Left lung (tissue), 10 donors: ENCODE measurements around the gene SLC6A18. TPM values are rescaled to one million over a fixed set of nuclear protein-coding genes. Genes with fewer than 3 reads are reported as not detected.
A peak's percentile ranks its signal among the peaks of the same experiment; 100 is the strongest.

Experiments
- ATAC-seq: fragments of 200-7000 bp; cut with Tn5 transposase; one replicate; pipeline ENCODE4 v1.9.1; 2020; ENCODE audit warnings: moderate library complexity
- DNase-seq, 4 donors: peaks; one replicate each; pipeline ENCODE4 v3.0.0-alpha.2; 2013 to 2020
- H3K27ac ChIP-seq, 2 donors: fragments of 200-600 bp; sonication (generic) in 1 of 2; one replicate each; pipeline versions ENCODE4 v1.5.0 to v1.8.0; 2020 to 2021
- H3K27me3 ChIP-seq, 2 donors: fragments of 200-600 bp; sonication (generic) in 1 of 2; one replicate each; pipeline versions ENCODE4 v1.5.0 to v1.8.0; 2020 to 2021
- H3K36me3 ChIP-seq, 2 donors: fragments of 200-600 bp; sonication (generic) in 1 of 2; one replicate each; pipeline versions ENCODE4 v1.5.0 to v1.8.0; 2020 to 2021
- H3K4me1 ChIP-seq, 2 donors: fragments of 200-600 bp; one replicate each; pipeline ENCODE4 v1.8.0; 2021
- H3K4me3 ChIP-seq, 2 donors: fragments of 200-600 bp; sonication (generic) in 1 of 2; one replicate each; pipeline versions ENCODE4 v1.5.0 to v1.8.0; 2020 to 2021; ENCODE audit warnings: mild to moderate bottlenecking in 1 of 2
- H3K9me3 ChIP-seq, 2 donors: fragments of 200-600 bp; sonication (generic) in 1 of 2; one replicate each; pipeline versions ENCODE4 v1.5.0 to v1.8.0; 2020 to 2021
- intact Hi-C, 2 donors: fragments of 100-400 bp; cut with DNase I; formaldehyde crosslinking; loops; one replicate each; pipeline versions ENCODE4 v1.11.2 to v1.14.2; 2022
- polyA plus RNA-seq, 6 donors: library from polyadenylated mRNA; unstranded; fragments of 120-200 nt; gene quantifications; one replicate each; pipeline ENCODE4 v1.2.1, GENCODE V29; 2013; ENCODE audit not compliant: insufficient read length in 6 of 6
- total RNA-seq, 2 donors: library from RNA; stranded (reverse); fragmentation: NEBNext Ultra II Directional; extraction: Animal tissue kit (Norgen Biotek cat#: 25700); gene quantifications; one replicate each; pipeline ENCODE4 v1.2.1, GENCODE V29; 2021
- TF ChIP-seq, protein P1 (sequence below), 2 donors: fragments of 200-600 bp; sonication (generic) in 1 of 2; IDR thresholded peaks; one replicate each; pipeline versions ENCODE4 v1.5.0 to v1.8.0; 2021; ENCODE audit warnings: antibody characterized with exemption in 2 of 2
- donor health status: DM: no; HTN: yes; CAD: no.
- donor health status: DM: no; HTN: no; CAD: no.

SLC6A18 gene
- total and polyA plus RNA-seq, 8 donors = 0.18 TPM; not detected in 7

DNA sequence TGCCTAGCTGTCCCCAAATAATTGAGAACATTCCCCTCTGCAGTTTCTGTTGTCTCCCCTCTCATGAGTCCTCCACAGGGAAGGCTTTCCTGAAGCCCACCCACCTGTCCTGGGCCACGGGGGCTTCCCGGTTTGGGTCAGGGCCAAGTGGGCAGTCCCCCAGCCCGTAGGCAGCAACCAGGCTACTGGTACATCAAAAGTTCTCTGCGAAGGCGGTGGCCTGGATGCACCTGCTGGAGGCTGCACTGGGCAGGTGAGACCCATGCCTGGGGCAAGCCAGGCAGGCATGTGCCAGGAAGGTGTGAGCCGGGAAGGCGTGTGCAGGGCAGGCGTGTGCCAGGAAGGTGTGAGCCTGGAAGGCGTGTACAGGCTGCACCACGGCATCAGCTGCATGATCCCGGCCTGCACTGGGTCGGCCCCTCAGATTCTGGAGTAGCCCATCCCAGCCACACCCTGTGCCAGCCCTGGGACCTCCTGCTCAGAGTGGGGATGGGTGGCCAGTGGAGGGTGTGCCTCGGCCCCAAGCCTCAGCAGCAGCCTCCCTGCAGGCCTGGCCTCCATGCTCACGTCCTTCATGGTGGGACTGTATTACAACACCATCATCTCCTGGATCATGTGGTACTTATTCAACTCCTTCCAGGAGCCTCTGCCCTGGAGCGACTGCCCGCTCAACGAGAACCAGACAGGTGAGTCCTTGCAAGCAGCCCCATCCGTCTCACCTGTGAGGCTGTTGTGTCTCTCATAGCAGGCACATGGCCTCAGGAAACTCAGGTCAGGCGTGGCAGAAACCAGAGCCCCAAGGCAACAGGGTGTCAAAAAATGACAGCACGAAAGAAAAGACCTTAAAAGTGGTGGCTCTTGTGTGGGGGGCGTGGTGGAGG, 15.0 kb upstream of the SLC6A18 start:
- no peak for ATAC-seq

DNA sequence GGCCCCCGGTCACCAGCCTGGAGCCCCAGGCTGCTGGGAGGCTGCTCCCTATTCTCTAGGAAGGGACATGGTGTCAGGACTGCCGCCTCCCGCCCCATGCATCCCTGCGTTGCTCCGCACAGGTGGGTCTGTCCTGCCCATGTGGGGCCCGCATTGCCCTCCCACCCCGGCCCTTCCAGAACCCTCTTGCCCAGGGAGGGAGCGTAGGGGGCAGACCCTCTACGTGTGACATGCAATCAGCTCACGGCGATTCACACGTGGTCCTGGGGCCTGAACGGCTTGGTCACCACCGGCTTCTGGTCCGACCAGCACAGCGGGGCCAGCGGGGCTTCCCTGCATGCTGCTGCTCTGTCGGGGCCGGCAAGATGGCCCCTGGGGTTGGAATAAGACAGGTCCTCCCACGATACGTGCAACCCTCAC, 14.3 kb upstream of the SLC6A18 start:
- peak in 1 of 4 donors; percentile 79 for DNase-seq
- intact Hi-C loops = no loop called here

More for the DNA sequence above, 15.0 kb upstream of the SLC6A18 start:
- Histone ChIP-seq H3K9me3 (no peaks in the 10 kb centered on the region), H3K36me3 (no peaks in the 10 kb centered on the region), H3K27ac (no peak overlapping the region), H3K4me3 (no peak overlapping the region), H3K4me1 (no peaks in the 10 kb centered on the region), H3K27me3 (peaks cover 0 to 40% of the 10 kb centered on the region in 2 donors)
- DNase-seq = peak in 1 of 4 donors; percentile 61
- TF ChIP-seq, protein P1, sequence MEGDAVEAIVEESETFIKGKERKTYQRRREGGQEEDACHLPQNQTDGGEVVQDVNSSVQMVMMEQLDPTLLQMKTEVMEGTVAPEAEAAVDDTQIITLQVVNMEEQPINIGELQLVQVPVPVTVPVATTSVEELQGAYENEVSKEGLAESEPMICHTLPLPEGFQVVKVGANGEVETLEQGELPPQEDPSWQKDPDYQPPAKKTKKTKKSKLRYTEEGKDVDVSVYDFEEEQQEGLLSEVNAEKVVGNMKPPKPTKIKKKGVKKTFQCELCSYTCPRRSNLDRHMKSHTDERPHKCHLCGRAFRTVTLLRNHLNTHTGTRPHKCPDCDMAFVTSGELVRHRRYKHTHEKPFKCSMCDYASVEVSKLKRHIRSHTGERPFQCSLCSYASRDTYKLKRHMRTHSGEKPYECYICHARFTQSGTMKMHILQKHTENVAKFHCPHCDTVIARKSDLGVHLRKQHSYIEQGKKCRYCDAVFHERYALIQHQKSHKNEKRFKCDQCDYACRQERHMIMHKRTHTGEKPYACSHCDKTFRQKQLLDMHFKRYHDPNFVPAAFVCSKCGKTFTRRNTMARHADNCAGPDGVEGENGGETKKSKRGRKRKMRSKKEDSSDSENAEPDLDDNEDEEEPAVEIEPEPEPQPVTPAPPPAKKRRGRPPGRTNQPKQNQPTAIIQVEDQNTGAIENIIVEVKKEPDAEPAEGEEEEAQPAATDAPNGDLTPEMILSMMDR (IDR thresholded peaks at IDR 0.05) = no peak
- intact Hi-C loops = no loop called here

DNA sequence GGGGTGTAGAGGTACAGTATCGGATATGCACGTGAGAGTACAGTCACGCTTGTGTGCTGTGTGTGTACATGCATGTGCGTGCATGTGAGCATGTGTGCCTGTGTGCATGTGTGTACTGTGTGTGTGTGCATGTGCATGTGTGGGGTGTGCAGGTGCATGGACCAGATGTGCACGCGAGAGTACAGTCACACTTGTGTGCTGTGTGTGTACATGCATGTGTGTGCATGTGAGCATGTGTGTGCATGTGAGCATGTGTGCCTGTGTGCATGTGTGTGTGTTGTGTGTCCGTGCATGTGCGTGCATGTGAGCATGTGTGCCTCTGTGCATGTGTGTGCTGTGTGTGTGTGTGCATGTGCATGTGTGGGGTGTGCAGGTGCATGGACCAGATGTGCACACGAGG, 13.5 kb upstream of the SLC6A18 start:
- no peak overlapping the region for H3K27ac ChIP-seq
- H3K27me3 ChIP-seq = peaks cover 0 to 26% of the 10 kb centered on the region in 2 donors
- no peak for ATAC-seq
- H3K36me3 ChIP-seq = no peaks in the 10 kb centered on the region
- no peaks in the 10 kb centered on the region for H3K4me1 ChIP-seq
- intact Hi-C loops = no loop called here
- DNase-seq = peak in 1 of 4 donors; percentile 41
- H3K4me3 ChIP-seq = no peak overlapping the region
- TF ChIP-seq, protein P1 (IDR thresholded peaks at IDR 0.05) = no peak
- peaks cover 0 to 3% of the 10 kb centered on the region in 2 donors for H3K9me3 ChIP-seq

More for the DNA sequence above, 14.3 kb upstream of the SLC6A18 start:
- H3K4me1 ChIP-seq = no peaks in the 10 kb centered on the region
- no peaks in the 10 kb centered on the region for H3K36me3 ChIP-seq
- TF ChIP-seq, protein P1 (IDR thresholded peaks at IDR 0.05) = no peak
- H3K27ac ChIP-seq = no peak overlapping the region
- peaks cover 0 to 34% of the 10 kb centered on the region in 2 donors for H3K27me3 ChIP-seq
- H3K9me3 ChIP-seq = peaks cover 0 to 3% of the 10 kb centered on the region in 2 donors
- no peak overlapping the region for H3K4me3 ChIP-seq
- no peak for ATAC-seq

DNA sequence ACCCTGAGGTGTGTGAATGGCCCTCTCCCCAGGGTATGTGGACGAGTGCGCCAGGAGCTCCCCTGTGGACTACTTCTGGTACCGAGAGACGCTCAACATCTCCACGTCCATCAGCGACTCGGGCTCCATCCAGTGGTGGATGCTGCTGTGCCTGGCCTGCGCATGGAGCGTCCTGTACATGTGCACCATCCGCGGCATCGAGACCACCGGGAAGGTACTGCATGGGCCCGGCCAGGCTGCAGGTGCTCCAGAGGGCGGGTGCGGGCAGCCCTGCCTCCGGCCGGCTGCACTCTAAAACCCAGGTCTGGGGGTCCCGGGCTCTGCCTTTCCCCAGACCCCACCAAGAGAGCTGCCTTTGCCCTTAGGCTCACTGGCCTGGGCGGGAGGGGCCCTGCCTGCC, 12.9 kb upstream of the SLC6A18 start:
- Histone ChIP-seq H3K9me3 (peaks cover 0 to 3% of the 10 kb centered on the region in 2 donors), H3K4me3 (no peak overlapping the region), H3K36me3 (no peaks in the 10 kb centered on the region), H3K27ac (no peak overlapping the region), H3K27me3 (peaks cover 0 to 21% of the 10 kb centered on the region in 2 donors), H3K4me1 (no peaks in the 10 kb centered on the region)
- no peak for ATAC-seq
- TF ChIP-seq, protein P1 (IDR thresholded peaks at IDR 0.05) = no peak
- intact Hi-C loops = no loop called here
- peak in 1 of 4 donors; percentile 67 for DNase-seq

DNA sequence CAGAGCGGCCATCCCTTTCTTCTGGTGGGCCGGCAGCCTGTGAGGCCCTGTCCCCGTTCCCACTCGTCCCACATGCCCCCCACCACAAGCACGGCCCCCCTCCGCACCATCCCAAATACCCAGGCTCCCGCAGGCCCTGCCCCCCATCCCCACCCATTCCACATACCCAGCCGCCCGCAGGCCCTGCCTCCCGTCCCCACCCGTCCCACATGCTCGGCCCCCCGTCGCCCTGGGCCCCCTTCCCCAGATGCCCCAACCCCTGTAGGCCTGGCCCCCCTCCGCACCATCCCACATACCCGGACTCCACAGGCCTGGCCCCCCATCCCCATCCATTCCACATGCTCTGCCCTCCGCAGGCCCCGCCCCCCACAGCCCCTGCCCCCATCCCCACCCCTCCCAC, 12.3 kb upstream of the SLC6A18 start:
- DNase-seq = peak in 1 of 4 donors; percentile 63
- Histone ChIP-seq H3K27me3 (peaks cover 0 to 22% of the 10 kb centered on the region in 2 donors), H3K36me3 (no peaks in the 10 kb centered on the region), H3K9me3 (peaks cover 0 to 3% of the 10 kb centered on the region in 2 donors), H3K4me1 (no peaks in the 10 kb centered on the region), H3K27ac (no peak overlapping the region), H3K4me3 (no peak overlapping the region)
- intact Hi-C loops = no loop called here
- no peak for ATAC-seq
- TF ChIP-seq, protein P1 (IDR thresholded peaks at IDR 0.05) = no peak
